Measurements from ENCODE around the gene AUTS2.

GRCh38 chr7:70268179-70268578 lies 669.9 kb downstream of the AUTS2 start:
- TF ChIP-seq, protein P1, sequence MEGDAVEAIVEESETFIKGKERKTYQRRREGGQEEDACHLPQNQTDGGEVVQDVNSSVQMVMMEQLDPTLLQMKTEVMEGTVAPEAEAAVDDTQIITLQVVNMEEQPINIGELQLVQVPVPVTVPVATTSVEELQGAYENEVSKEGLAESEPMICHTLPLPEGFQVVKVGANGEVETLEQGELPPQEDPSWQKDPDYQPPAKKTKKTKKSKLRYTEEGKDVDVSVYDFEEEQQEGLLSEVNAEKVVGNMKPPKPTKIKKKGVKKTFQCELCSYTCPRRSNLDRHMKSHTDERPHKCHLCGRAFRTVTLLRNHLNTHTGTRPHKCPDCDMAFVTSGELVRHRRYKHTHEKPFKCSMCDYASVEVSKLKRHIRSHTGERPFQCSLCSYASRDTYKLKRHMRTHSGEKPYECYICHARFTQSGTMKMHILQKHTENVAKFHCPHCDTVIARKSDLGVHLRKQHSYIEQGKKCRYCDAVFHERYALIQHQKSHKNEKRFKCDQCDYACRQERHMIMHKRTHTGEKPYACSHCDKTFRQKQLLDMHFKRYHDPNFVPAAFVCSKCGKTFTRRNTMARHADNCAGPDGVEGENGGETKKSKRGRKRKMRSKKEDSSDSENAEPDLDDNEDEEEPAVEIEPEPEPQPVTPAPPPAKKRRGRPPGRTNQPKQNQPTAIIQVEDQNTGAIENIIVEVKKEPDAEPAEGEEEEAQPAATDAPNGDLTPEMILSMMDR (IDR thresholded peaks at IDR 0.05 in 8 of 11, conservative IDR thresholded peaks at IDR 0.05 in 3 of 11) = no peak
- TF ChIP-seq POLR2A (IDR thresholded peaks at IDR 0.05) = no peak

Data from spleen (tissue), 7 donors.